ENCODE results near the gene RPL9.
"Not testable (repeated sequence)": the region's sequence is repeated elsewhere in the genome, so short reads cannot be mapped to it uniquely, and the experiment has no call there.

The RPL9 gene

DNA sequence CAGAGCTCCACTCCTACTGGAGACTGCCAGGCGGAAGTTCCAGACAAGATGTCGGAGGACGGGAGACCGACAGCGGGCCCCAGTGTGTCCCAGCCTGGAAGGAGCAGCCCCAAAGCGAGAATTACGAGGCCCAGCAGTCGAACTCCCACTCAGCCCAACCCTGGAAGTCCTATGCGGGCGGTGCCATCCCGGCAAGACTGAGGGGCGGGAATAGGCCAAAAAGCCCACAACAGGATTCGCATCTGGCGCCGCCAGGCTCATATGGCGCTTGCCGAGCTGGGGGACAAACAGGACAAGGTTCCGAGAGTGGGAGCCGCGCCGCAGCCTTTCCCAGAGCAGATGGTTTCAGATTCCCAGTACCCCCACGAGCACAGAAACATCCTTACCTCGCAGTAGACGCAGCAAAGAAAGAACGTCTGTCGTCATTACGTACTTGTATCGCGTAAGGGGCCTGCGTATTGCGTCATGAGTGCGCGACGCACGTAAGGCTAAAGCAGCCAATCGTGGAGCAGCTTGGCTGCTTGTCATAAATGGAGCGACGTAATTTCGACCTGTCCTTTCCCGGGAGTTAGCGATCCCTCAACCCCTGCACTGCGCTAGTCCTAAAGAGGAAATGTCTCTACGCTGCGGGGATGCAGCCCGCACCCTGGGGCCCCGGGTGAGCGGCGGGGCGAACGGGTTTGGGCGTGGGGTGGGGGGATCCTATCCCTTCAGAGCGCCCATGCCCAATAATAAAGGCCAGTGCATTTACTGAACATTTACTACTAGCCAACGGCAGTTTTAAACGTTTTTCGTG is at the start of gene RPL9, which contains the start of gene LIAS:
TSS of gene RPL9 (minus strand) at position 418 of the 796 bp plus-strand sequence. CDS start 483 bp downstream, outside the sequence.
TSS of gene LIAS (plus strand) at position 552 of the 796 bp plus-strand sequence. CDS start at position 614, 62 bp downstream.
- peak; percentile 11 for DNase-seq

DNA sequence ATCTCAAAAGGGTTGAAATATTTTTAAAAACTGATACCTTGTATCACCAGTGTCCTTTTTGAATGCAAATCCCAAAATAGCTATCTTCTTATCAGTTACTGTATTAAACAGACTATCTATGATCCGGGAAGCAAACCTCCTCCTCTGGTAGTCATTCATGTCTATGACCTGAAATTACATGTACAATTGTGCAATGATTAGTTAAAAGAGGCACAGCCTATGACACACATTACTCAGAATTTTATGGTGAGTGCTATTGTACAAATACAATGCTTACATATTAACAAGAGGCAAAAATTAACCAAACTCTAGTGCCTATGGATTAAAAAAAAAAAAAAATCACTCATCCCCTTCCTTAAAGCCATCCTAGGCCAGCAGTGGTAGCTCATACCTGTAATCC is 46.9 kb upstream of the RPL9 start:
- no peak for DNase-seq

DNA sequence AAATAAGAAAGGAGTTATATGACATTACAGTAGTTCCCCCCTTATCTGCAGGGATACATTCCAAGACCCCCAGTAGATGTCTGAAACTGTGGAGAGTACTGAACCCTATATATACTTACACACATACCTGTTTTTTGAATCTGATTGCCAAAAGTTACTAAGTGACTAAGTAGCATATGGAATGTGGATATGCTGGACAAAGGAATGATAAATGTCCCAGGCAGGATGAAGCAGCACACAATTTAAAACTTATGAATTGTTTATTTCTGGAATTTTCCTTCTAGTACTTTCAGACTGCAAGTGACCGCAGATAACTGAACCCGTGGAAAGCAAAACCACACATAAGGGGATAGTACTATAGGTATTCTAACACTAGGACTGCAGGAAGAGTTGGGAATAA is 45.8 kb upstream of the RPL9 start:
- DNase-seq: no peak

DNA sequence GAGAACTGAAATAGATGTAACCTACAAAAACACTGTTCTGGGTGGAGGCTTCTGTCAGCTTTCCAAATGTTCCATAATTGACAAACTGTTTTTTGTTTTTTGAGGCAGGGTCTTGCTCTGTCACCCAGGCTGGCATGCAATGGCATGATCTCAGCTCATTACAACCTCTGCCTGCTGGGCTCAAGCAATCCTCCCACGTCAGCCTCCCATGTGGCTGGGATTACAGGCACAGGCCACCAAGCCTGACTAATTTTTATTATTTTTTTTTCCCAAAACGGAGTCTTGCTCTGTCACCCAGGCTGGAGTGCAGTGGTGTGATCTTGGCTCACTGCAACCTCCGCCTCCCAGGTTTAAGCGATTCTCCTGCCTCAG is 43.9 kb upstream of the RPL9 start:
- DNase-seq: not testable (repeated sequence)

DNA sequence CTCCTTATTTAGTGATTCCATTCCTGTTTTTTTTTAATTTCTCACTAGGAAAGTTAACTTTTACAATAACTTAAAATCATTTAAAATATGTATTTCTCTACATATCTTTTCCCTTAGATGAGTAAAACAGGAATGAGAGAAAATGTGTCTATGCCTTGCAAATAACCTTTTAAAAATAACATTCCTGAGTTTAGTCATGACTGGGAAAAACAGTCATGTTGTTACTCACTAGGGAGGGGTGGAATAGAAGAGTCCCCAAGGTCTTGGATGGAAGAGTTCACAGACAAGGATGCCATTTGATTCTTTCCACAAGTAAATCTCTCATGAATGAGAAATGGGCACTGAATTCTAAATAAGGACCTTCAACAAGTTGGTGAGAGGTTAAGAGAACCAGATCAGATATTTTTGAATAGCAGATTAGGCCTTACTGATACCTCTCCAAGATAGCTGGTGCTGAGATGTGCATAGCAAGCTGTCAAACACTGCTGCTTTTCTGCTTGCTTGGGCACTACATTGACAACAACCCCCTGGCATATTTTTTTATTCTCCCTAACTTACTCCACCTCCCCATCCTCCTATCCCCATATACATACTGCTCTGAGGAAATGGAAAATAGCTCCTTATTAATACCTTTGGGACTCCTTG is 43.4 kb upstream of the RPL9 start:
- no peak for DNase-seq

DNA sequence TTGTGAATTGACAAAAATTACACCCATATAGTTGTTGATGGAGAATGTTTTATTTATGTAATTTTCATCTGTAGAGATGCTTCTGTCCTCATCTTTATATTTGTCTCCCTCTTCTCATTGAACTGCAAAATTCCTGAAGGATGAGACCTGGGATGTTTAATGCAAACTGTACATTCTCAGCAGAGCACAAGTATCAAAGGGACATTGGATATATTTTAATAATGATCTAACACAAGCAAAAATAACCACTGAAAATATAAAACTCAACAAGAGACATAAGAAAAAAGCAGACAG is 40.0 kb upstream of the RPL9 start:
- DNase-seq: no peak

DNA sequence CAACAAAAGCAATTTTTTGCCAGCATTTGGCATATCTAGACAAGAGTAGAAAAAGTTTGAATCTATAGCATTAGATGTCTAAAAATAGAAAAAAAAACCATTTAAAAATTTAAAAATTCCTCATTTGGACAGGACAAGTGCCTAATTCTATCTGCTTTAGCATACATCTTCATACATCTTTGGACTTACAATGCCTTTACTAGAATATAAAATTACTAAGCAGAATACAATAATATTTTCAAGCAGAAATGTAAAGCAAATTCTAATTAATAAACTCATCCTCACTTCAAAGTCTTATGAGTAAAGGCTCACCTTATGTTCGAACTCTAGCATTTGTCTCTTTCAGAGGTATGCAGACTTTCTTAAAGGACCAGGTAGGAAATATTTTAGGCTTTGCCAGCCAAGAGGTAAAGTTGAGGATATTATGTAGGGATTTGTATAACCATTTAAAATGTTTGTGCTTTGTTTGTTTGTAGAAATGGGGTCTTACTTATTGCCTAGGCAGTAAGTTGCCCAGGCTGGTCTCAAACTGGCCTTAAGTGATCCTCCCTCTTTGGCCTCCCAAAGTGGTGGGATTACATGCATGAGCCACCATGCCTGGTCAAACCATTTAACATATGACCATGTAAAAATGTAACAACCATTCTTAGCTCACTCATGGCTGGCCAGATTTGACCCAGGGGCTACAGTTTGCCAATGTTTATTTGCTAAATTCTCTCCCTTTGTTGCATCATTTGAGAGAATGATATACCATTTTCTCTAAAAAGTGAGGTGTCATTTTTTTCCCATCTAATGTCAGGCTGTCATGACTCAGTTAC is 39.4 kb upstream of the RPL9 start:
- DNase-seq: no peak

DNA sequence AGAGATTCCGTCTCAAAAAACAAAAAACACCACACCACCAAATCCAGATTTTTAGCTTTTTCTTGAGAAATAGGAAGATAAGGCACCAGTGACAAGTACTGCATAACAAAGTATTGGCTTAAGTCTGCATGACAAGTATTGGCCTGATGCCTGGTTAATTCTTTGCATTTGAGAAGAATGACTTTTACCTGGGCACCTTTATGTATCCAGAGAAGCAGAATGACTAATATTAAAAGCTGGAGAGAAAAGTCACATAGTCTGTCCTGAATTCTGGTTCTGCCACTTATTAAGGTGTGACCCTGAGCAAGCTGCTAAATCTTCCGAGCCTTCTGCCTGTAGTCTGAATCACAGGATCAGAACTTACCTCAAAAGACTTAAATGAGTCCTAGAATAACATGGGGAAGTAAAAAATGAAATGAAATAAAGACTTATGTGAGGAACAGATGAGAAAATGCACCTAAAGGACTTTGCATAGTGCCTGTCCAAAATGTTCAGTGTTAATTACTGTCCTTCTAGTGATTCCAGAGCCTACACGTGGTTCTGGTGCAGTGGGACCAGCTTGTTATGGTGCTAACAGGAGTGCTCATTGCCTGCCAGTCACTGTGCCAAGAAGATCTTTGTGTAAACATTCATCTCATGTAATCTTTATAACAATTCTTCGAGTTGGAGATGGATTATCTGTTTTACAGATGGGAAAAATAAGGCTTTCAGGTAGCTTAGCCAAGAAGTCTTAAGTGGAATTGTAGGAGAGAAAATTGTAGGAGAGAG is 36.9 kb upstream of the RPL9 start:
- no peak for DNase-seq

DNA sequence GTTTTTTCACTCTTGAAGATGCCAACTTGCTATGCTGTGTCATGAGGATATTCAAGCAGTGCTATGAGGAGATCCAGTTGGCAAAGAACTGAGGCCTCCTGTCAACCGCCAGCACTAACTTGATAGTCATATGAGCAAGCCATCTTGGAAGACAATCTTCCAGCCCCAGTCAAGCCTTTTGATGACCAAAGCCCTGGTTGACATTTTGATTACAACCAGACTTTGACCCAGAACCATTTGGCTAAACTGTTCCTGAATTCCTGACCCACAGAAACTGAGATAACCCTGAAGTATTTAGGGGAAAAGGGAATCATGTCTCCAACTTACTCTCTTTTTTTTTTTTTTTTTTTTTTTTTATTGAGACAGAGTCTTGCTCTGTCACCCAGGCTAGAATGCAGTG is 35.6 kb upstream of the RPL9 start:
- no peak for DNase-seq

DNA sequence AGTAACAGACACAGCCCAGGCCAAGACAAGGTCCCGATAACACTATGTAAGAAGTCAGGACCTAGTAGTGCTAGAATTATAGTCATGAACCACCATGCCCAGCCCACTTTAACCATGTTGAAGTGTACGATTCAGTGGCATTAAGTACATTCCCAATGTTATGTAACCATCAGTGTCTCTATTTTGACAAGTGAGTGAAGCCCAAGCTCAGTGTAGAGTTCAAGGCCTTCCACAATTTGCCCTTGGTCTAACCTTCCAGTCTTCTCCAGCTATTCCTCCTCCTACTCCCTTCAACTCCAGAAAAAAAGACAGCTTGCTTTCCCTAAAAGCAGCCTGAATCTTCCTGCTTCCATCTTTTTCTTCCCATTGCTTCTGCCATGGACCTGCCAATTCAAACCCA is 31.6 kb upstream of the RPL9 start:
- DNase-seq: no peak

DNA sequence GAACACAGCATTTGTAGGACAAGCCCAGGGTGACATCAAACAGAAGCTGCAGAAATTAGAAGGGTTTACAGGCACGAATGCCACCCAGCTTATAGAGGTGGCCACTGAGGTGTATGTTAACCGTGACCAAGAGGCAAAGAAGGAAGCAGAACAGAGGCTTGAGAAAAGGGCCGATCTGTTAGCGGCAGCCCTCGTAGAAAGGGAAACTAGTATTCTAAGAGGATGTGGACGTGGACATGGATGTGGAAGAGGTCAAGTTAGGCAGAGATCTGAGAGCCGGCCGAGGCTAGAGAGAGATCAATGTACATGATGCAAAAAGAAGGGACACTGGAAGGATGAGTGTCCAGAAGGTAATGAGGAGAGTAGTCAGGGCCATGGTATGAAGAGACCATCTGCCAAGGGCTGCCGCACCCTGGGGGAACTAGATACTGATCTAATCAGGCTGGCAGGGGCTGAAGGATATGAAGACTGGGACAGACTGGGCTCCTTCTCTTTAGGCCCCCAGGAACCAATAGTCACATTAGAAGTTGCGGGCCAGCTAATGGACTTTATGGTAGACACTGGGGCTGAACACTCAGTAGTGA is 27.6 kb upstream of the RPL9 start:
- no peak for DNase-seq

DNA sequence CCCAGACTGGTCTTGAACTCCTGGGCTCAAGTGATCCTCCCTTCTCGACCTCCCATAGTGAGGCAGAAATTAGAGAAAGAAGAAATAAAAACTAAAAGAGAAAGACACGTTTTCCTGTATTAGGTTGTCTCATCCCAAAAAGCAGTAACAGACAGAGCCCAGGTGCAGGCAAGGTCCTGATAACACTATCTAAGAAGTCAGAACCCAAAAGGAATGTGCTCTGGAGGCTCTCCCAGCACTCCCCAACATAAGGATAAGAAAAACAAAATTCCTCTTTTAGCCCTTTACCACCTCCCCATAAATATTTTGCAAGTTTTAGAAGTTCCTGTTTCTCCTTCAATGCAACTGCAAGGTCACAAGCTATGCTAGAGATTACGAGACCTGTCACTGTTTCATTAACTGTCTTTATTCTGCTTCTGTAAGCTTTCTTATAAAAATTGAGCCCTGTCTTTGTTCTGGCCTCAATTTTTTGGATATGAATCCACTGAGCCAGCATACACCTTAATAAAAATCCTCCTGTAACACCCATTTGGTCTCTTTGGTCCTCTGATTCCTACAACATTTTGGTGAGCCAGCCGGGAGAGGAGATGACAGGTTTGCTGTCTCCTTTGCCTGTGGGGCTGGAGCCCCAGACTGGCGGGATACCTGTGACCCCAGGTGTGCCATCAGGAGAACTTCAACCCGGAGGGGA is 26.0 kb upstream of the RPL9 start:
- DNase-seq: no peak

DNA sequence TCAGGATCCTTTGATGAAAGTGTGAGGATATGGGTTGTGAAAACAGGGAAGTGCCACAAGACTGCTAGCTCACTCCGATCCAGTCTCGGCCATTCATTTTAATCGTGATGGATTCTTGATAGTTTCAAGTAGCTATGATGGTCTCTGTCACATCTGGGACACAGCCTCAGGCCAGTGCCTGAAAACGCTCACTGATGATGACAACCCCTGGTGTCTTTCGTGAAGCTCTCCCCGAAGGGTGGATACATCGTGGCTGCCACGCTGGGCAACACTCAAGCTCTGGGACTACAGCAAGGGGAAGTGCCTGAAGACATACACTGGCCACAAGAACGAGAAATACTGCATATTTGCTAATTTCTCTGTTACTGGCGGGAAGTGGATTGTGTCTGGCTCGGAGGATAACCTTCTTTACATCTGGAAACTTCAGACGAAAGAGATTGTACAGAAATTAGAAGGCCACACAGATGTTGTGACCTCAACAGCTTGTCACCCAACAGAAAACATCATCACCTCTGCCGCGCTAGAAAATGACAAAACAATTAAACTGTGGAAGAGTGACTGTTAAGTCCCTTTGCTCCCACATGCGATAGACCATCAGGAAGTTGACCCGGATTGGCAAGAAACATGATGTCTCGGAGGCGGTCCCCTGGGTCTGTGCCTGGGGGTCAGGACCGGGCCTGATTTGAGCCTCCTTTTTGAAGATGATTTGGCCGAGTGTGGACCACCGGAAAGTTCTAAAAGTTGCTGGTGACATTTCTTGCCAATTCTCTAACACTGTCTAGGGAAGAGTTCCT is 22.4 kb upstream of the RPL9 start:
- DNase-seq: no peak

DNA sequence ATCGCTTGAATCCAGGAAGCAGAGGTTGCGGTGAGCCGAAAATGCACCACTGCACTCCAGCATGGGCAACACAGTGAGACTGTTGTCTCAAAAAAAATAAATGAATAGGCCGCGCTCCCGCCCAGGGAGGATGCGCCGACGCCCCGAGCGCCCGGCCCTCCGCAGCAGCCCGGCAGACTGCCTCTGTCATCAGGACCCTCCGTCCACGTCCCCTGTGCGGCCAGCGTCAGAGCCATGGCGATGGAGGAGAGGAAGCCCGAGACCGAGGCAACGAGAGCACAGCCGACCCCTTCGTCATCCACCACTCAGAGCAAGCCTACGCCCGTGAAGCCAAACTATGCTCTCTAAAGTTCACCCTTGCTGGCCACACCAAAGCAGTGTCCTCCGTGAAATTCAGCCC is 21.5 kb upstream of the RPL9 start:
- no peak for DNase-seq

DNA sequence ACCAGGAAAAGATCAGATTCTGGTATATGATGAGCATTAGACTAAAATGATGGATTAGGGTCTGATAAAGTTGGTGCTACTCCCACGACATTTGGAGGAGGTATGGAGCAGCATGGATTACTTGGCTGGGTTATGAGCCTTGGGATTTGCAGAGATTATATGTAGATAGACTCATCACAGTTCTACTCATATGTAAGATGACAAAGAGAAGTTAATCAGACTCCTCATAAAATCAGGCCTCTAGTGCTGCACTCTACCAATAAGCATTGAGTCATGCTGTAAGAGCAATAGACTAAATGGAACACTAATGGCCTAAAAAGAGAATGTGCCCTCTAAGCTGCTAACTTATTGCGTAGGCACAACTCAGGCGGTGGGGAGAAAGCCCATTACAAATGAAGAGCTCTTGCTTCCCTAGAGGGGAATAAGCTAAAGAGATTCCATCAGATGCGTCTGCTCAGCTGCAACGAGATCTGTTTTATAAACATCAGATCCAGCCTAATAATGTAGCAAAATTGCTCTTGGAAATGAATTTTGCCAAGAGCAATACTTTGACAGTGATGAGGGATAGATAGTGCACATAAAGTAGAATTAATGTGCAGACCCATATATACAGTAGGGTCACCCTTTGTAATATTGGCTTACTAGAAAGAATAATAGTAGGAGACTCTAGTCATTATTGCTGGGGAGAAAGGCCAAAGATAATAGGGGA is 17.6 kb upstream of the RPL9 start:
- no peak for DNase-seq

DNA sequence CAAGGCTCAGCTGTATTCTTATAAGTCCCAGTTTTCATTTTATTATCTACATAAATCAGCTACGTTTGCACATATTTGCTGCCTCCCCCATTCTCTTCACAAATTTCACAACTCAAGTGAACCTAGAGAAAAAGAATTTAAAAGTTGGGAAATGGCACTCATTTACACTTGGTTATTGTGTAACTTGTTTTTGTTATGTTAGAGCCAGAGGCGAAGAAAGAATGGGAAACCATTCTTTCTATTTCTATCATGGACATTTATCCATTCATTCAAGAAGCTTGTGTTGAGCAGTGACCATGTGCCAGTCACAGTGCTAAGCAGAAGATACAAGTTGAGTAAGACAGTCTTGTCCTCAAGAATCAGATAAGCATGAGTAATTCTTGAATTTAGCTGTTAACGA is 13.7 kb upstream of the RPL9 start:
- no peak for DNase-seq

DNA sequence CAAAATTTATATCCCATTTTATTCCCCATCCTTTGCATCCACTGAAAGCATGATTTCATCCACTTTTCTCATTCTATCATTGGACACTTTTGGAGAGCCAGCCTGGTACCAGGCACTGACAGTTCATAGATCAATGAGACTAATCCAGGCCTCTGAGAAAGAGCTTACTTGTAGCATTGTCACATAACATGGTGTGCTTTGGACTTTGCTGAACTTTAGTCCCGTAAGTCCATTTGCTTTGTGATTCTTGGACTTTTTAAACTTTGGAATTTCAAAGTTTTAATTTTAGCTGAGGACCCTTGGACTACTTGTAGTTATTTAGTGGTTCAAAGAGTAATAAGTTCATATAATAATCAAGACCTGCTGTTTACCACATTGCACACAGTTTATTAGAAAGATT is 11.7 kb upstream of the RPL9 start:
- DNase-seq: no peak

DNA sequence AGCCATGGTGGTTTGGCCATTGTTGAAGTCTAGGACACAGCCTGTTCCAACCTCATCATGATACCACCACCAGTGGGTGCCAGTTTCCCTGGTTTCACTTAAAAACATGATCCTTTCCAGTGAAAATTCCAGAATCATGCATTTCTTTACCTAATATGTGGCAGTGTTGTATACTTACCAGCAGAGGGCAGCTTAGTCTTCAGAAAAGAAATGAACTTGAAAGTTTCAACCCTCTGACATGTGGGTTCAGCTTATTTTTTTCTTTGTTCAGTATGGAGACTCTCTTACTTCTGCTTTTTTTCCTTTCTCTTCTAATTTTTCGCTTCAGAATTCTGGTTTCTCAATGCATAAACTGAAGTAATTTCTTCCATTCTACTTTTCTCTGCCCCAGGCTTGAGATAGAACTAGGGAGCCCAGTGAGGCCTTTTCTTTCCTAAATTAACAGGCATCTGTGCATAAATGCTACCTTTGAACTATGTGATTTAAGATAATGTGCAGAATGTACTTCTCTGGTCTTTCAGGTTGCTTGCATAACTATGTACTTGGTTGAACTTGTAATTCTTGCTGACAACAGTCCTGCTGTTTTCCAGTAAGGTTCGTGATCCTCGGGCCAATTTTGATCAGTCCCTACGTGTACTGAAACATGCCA is 10.8 kb upstream of the RPL9 start:
- DNase-seq: no peak

DNA sequence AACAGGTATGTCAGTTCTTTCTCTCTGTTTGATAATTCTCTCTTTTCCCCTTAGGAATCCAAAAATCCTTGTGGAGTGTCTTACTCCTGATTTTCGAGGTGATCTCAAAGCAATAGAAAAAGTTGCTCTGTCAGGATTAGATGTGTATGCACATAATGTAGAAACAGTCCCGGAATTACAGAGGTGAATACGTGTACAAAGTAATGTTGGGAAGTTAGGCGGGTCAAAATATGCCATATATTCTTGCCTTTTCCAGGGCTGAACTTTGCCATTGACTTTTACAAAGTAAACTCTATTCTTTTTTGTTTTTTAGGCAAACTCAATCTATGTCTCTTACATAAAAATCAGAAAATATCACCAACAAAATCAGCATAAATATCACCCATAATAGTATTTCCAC is 8.7 kb upstream of the RPL9 start:
- DNase-seq: no peak

DNA sequence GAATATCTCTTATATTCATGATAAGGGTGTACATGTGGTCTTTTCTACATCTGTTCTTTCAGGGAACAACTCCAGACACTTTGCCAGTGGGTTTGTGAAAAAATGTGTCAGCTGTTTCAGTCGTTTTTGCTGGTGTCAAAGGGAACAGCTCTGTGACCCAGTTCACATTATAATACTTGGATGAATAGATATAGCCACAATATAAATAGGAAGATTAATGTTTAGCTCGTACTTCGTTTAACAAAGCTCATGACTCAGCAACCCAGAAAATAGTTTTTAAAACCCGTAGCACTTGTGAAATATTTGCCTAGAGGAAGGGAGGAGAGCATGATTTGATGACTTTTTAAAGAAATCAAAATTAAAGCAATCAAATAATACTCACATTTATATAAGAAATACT is 8.0 kb upstream of the RPL9 start:
- DNase-seq: no peak
